ENCODE results near the gene HSPD1.
A peak's percentile ranks its signal among the peaks of the same experiment; 100 is the strongest.

HSPD1 gene

GRCh38 chr2:197499594-197500502, at the start of gene HSPD1, which contains the start of gene HSPE1:
Gene HSPD1, minus strand, starts transcription at chr2:197499840. Its CDS starts 992 bp downstream, at chr2:197498848.
Gene HSPE1, plus strand, starts transcription at chr2:197500379. Its CDS starts 58 bp downstream, at chr2:197500437.
- DNase-seq (ENCODE audit: low read depth, low spot score), result peak; percentile 99

GRCh38 chr2:197548582-197548981, 48.9 kb upstream of the HSPD1 start:
- DNase-seq (ENCODE audit: low read depth, low spot score), result no peak

DNA sequence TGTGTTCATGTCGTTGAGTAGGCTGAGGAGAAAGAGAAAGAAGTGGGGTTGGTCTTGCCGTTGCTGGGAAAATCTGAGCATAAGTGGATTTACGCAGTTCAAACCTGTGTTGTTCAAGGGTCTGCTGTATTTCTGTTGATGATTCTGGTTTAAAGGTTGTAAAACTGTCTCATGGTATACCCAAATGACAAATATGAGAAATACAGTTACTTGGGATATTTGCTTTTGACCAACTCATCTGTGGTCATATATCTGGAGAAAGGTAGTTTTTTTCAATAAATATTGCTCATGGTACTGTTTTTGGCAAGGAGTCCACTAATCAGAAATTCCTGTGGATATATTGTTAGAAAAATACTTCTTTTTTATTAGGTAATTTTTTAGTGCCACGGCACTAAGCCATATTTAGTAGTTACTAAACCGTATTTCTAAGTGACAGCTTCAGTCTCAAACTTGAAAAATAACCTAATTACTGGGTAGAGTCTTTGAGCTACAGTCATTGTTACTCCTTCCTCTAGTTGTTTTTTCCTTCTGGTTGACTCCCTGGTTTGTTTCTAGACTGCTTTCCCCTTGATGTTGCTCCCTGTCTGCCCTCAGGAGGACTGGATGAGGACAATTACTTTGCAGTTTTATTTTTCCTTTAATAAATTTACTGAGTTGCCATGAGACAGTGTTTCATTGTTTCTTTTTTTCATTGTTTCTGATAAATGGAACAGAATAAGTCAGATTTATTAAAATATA, 47.7 kb upstream of the HSPD1 start:
- no peak for DNase-seq (ENCODE audit: low read depth, low spot score)

DNA sequence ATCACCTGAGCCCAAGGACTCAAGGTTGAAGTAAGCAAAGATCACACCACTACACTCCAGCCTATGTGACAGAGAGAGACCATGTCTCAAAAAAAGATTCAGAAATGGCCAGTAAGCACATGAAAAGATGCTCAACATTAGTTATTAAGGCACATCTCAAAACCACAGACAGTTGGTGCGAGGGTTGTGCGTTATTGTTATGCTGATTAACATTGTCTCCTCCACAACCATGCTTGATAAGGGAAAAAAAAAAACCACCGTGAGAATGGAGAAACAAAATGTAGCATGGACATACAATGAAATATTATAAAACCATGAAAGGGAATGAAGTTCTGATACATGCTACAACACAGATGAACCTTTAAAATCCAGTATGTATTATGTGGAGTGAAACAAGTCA, 43.6 kb upstream of the HSPD1 start:
- no peak for DNase-seq (ENCODE audit: low read depth, low spot score)

GRCh38 chr2:197539734-197540133, 40.1 kb upstream of the HSPD1 start:
- DNase-seq (ENCODE audit: low read depth, low spot score), result no peak

DNA sequence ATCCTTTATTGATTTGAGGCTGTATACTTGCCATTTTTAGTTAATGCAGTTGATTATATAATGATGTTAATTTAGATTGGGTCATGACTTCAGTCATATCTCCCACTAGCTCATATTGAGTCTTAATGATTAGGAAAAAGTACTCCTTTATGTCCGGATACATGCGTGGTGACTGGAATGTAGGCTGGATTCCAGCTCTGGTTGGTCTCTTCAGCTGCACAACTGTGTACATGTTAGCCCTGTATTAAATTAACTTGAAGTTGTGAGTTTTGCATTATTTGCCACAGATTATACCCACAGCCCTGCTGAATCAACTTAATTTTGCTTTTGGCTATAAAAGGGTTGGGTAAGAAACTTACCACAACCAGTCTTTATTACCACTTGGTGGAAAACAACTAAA, 38.8 kb upstream of the HSPD1 start:
- peak; percentile 36 for DNase-seq (ENCODE audit: low read depth, low spot score)

GRCh38 chr2:197517150-197517549, 17.5 kb upstream of the HSPD1 start:
- DNase-seq (ENCODE audit: low read depth, low spot score), result no peak

DNA sequence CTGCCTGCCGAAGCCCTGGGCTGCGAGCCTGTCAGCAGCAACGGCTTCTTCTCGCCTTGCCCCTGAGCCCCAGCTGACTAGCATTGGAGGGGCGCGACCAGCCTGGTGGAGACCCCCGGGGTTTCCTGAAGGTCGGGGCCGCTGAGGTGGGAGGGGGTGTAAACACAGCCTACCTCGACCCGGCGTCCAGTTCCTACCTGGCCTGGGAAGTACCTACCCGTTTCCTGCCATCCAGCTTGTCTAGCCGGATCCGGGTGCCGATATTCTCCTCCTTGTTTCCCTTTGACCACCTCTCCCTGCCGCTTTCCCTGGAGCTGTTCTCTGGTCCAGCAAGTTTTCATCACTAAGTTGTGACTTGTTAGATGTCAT, 16.7 kb upstream of the HSPD1 start:
- DNase-seq (ENCODE audit: low read depth, low spot score), result peak; percentile 60

DNA sequence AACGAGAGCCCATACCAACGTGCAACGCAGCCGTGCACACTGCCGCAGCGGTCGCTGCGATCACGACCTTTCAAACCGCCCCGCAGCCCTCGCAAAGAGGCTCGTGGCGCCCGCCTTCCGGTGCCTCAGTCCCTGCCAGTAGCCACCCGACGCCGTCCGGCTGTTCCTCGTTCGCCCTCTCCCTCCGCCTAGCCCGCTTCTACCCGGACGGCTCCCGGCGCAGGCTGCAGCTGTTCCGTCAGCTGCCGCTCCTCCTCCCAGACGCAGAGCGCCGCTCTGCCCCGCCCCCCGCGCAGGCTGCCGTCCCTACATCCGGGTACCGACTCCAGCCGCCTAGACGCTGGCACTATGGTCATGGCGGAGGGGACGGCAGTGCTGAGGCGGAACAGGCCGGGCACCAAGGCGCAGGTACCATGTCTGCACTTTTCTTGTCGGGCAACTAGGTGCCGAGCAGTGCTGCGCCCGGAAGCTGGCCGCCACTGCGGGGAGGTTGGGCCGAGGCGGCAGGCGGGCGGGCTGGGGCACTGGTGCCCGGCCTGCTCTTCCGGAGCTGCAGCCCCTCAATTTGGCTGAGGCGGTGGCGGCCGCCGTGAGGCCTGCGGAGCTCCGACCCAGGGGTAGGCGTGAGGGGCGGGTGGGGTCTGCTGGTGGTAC, 16.2 kb upstream of the HSPD1 start, which contains the start of gene MOB4:
TSS of gene MOB4 (plus strand) at position 328 of the 654 bp plus-strand sequence. CDS start at position 349, 21 bp downstream.
- peak; percentile 99 for DNase-seq (ENCODE audit: low read depth, low spot score)

DNA sequence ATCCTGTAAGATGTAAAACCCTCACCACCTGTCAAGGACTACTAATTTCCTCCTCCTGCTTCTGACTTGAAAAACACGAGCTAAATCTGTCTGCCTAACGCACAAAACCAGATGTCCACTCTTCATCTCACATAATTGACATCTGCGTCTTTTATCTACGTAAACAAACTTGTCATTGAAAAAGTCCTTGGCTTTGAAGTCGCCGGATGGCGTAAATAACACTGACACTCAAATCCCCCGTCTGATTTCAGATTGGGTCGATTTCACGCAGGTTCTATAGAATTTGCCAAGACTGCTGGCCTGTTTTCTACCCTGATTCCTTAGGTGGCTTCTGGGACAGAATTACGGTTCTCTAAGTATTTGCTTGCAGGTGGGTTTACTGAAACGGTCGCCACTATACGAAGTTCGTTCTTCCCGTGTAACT, 15.7 kb upstream of the HSPD1 start:
- DNase-seq (ENCODE audit: low read depth, low spot score), result no peak

- DNase-seq (ENCODE audit: low read depth, low spot score), result peak; percentile 12
Observed at GRCh38 chr2:197514754-197515153, 15.1 kb upstream of the HSPD1 start.

GRCh38 chr2:197513915-197514314, 14.3 kb upstream of the HSPD1 start:
- no peak for DNase-seq (ENCODE audit: low read depth, low spot score)

DNA sequence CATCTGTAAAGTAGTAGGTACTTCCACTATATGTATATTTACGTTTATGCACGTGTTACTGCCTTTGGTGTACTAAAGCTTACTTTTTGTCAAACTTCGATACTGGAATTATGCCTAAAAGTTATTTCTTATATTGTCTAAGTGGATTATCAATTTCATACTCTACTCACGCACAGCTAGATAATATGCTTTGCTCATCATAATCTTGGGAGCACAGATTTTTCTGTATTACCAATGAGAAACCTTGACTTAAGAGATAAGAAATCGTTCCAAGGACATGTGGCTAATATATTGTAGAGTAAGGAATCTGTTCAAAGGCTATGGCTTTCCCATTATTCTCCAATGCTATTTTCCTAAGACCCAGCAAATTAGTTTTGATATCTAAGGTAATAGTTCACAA, 7.0 kb upstream of the HSPD1 start:
- DNase-seq (ENCODE audit: low read depth, low spot score), result no peak

- no peak for DNase-seq (ENCODE audit: low read depth, low spot score)
Observed at GRCh38 chr2:197504512-197504911, 4.9 kb upstream of the HSPD1 start.

GRCh38 chr2:197504000-197504399, 4.4 kb upstream of the HSPD1 start:
- DNase-seq (ENCODE audit: low read depth, low spot score), result no peak

- no peak for DNase-seq (ENCODE audit: low read depth, low spot score)
Observed at GRCh38 chr2:197502685-197503084, 3.0 kb upstream of the HSPD1 start.

GRCh38 chr2:197502201-197502600, 2.6 kb upstream of the HSPD1 start:
- no peak for DNase-seq (ENCODE audit: low read depth, low spot score)

- DNase-seq (ENCODE audit: low read depth, low spot score), result peak; percentile 38
Observed at GRCh38 chr2:197500503-197501131, 977 bp upstream of the HSPD1 start.

DNA sequence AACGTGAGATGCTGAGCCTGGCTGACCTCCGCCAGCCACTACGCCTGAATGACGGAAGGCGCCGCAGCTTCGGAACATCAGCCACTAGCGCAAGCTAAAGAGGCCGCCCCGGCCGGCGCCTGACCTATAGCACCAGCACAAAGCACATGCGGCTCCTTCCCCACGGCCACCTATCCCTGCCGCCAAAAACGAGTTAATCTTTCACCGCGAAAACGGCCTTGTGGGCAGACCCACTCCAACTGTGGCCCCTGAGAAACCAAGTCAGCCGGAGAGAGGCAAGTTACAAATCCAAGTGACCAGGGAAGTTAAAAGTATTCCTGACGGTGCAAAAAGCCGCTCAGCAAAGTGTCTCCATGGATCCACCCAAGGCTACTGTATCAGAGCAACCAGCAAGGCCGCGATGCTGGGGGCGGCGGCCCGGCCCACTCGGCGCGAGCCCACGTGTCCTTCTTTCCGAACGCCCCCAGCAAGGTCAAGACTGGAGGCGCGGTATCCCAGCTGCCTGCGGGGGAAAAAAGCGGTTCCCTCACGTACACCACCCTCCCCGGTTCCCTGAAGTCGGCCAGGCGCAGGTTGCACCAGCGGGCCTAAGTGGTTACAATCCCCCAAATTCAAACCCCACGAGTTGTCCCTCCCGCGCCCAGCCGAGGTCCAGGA, 575 bp downstream of the HSPD1 start:
- peak; percentile 71 for DNase-seq (ENCODE audit: low read depth, low spot score)

DNA sequence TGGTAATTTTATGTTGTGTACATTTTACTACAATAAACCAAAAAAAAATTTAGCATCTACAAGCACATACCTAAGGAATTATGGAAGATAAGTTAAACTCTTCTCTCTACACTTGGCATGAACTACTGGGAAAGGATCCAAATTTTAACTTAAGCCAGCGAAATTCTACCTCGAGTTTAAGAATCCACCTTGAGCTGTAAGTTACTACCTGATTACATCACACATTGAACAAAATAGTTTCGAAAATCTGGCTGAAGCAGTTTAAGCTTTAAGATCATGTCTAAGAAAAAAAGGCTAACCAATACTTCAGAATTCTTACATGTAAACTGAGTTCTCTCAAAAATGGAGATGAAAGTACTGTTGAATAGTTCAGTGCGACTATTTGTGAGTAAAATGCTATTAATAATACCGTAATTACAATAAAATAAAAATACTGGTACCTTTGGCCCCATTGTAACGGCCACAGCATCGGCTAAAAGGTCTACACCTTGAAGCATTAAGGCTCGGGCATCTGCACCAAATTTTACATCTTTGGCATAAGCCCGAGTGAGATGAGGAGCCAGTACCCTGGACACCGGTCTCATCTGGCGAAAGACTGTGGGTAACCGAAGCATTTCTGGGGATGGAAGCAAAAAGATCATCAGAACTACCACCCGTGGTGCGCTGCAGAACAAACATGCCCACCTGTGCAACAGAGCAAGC, 1.3 kb downstream of the HSPD1 start:
- DNase-seq (ENCODE audit: low read depth, low spot score), result no peak
